CD4-positive, CD25-positive, alpha-beta regulatory T cell (primary cell): ENCODE data around the gene OR4E1. TPM values are rescaled to one million over a fixed set of nuclear protein-coding genes. Genes with fewer than 3 reads are reported as not detected.

Source experiments
- ATAC-seq, 2 donors: fragments of 150-1000 bp; cut with Tn5 transposase; one replicate each; pipeline ENCODE4 v1.10.0; 2021; ENCODE audit warnings: low read depth in 2 of 2, moderate number of reproducible peaks in 2 of 2, moderate library complexity in 1 of 2
- DNase-seq, 3 donors: peaks; one replicate each; pipeline versions ENCODE4 v3.0.0 to v3.0.0-alpha.2; 2012 to 2022; ENCODE audit warnings: mixed read lengths in 1 of 3
- H3K27ac ChIP-seq: one replicate; pipeline ENCODE4 v1.7.0; 2013; ENCODE audit warnings: mild to moderate bottlenecking, low read length; ENCODE audit not compliant: insufficient read depth, poor library complexity, severe bottlenecking
- H3K27me3 ChIP-seq: one replicate; pipeline ENCODE4 v1.7.0; 2013; ENCODE audit warnings: low read length; ENCODE audit not compliant: control insufficient read depth, insufficient read depth
- H3K36me3 ChIP-seq: one replicate; pipeline ENCODE4 v1.7.0; 2013; ENCODE audit warnings: mild to moderate bottlenecking, low read length, moderate library complexity; ENCODE audit not compliant: control insufficient read depth, insufficient read depth
- H3K4me1 ChIP-seq: 2 replicates; pipeline ENCODE4 v1.7.0; 2013; ENCODE audit warnings: mild to moderate bottlenecking, low read length; ENCODE audit not compliant: insufficient read depth, control insufficient read depth, poor library complexity, severe bottlenecking
- H3K4me3 ChIP-seq: one replicate; pipeline ENCODE4 v1.7.0; 2013; ENCODE audit warnings: low read depth, mild to moderate bottlenecking, low read length, moderate library complexity
- H3K9me3 ChIP-seq, 2 experiments: 1 replicate in 1 of 2; 2 replicates in 1 of 2; pipeline ENCODE4 v1.7.0; 2013; ENCODE audit warnings: low read length in 2 of 2, mild to moderate bottlenecking in 1 of 2, moderate library complexity in 1 of 2; ENCODE audit not compliant: control insufficient read depth in 2 of 2
- H3K27ac Mint-ChIP-seq, 3 donors: one replicate each; pipeline ENCODE4 v1.8.0; 2020 to 2022; ENCODE audit warnings: mild to moderate bottlenecking in 3 of 3, mixed read lengths in 3 of 3, moderate library complexity in 2 of 3
- H3K27me3 Mint-ChIP-seq: one replicate; pipeline ENCODE4 v1.8.0; 2022; ENCODE audit warnings: mild to moderate bottlenecking, mixed read lengths
- H3K36me3 Mint-ChIP-seq: one replicate; pipeline ENCODE4 v1.8.0; 2020; ENCODE audit warnings: mixed read lengths
- H3K4me1 Mint-ChIP-seq, 4 donors: one replicate each; pipeline ENCODE4 v1.8.0; 2020 to 2022; ENCODE audit warnings: mixed read lengths in 4 of 4, mild to moderate bottlenecking in 1 of 4
- H3K4me3 Mint-ChIP-seq, 4 donors: one replicate each; pipeline ENCODE4 v1.8.0; 2020 to 2022; ENCODE audit warnings: mild to moderate bottlenecking in 4 of 4, mixed read lengths in 4 of 4, moderate library complexity in 3 of 4
- H3K9me3 Mint-ChIP-seq, 7 donors: one replicate each; pipeline ENCODE4 v1.8.0; 2020 to 2022; ENCODE audit warnings: mixed read lengths in 7 of 7, mild to moderate bottlenecking in 3 of 7, moderate library complexity in 2 of 7
- polyA plus RNA-seq, 4 donors: library from polyadenylated mRNA; unstranded; fragments of 300-500 nt; fragmentation: Illumina TruSeq; gene quantifications; one replicate each; pipeline ENCODE4 v1.2.3, GENCODE V29; 2021
- total RNA-seq: library from RNA; stranded (reverse); gene quantifications from one replicate; pipeline ENCODE4 v1.2.3, GENCODE V29; 2022

OR4E1 gene, protein sequence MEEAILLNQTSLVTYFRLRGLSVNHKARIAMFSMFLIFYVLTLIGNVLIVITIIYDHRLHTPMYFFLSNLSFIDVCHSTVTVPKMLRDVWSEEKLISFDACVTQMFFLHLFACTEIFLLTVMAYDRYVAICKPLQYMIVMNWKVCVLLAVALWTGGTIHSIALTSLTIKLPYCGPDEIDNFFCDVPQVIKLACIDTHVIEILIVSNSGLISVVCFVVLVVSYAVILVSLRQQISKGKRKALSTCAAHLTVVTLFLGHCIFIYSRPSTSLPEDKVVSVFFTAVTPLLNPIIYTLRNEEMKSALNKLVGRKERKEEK
- total RNA-seq (not detected), polyA plus RNA-seq (under 1 TPM in 1 of 4 donors, not detected in 3; 0.18 TPM)

DNA sequence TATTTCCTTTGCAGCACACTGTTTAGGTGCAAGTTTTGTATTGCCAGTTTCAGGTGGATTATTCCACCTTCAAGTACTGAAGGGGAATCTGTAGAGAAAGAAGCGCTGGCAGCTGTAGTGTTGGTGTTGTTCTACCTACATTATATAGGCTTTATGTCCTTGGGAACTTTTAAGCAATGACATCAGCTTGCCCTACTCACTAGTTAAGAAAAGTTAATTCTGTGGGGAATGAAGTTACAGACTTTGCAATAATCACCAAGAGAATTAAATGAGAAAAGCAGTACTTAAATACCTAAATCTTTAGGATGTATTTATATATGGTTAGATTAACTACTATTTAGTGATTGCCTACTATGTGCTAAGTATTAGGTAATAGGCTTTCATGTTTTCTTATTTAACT is at the start of gene OR4E1:
OR4E1 (minus strand) TSS at position 101 of the 400 bp plus-strand sequence. CDS start 2,883 bp downstream, outside the sequence.
- no peaks in the 10 kb centered on the region for H3K36me3 ChIP-seq
- no peaks in the 10 kb centered on the region for H3K4me1 Mint-ChIP-seq
- peaks cover 12% of the 10 kb centered on the region for H3K27me3 ChIP-seq
- H3K4me1 ChIP-seq, result no peaks in the 10 kb centered on the region
- H3K4me3 ChIP-seq, result no peak within 1 kb of the TSS
- H3K27ac Mint-ChIP-seq, result no peak within 1 kb of the TSS
- H3K27me3 Mint-ChIP-seq, result peaks cover 45% of the 10 kb centered on the region
- DNase-seq, result no peak
- peaks cover 0 to 11% (median 3%) of the 10 kb centered on the region in 7 donors for H3K9me3 Mint-ChIP-seq
- H3K27ac ChIP-seq, result no peak within 1 kb of the TSS
- no peak for ATAC-seq
- H3K9me3 ChIP-seq, result peaks cover 4 to 13% of the 10 kb centered on the region in 2 experiments
- no peaks in the 10 kb centered on the region for H3K36me3 Mint-ChIP-seq
- peak within 1 kb of the TSS in 1 of 4 donors; percentile 28 for H3K4me3 Mint-ChIP-seq

DNA sequence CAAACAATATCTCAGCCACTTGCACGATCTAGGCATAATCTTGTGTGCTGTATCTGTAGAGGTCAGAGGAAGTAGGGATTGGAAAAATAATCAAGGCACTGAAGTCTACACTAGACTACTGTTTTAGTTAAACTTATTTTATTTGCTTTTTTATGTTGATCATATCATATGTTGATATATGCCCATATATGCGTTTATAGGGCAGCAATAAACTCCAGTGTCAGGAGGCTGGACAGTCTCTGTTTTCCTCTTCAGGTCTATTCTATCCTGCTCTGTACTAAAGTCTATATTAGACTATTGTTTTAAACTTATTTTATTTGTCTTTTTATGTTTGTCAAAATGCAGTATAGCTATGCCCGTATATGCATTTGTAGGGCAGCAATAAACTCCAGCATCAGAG is 47.9 kb upstream of the OR4E1 start:
- Mint-ChIP-seq H3K4me1 (peaks cover 0 to 9% (median 2%) of the 10 kb centered on the region in 4 donors), H3K4me3 (no peak overlapping the region), H3K27me3 (peaks cover 58% of the 10 kb centered on the region)

DNA sequence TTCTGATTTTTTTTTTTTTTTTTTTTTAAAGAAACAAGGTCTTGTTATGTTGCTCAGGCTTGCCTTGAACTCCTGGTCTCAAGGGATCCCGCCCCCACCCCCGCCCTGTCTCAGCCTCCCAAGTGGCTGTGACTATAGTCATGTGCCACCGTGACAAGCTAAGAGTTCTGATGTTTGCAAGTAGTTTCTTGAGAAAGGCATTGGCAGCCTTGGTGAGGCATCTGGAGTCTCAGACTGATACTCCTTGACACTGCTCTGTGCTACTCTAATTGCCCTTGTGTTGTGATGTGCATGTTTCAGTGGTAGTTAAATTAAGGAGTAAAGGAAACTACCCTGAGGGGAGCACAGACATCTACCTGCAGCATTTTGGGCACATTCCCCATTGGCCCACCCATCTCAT is 46.2 kb upstream of the OR4E1 start:
- Histone ChIP-seq H3K27me3 (peaks cover 27% of the 10 kb centered on the region), H3K27ac (no peak overlapping the region), H3K36me3 (no peaks in the 10 kb centered on the region), H3K4me1 (no peaks in the 10 kb centered on the region), H3K4me3 (no peak overlapping the region), H3K9me3 (no peaks in the 10 kb centered on the region)
- ATAC-seq, result no peak
- Mint-ChIP-seq H3K36me3 (no peaks in the 10 kb centered on the region), H3K9me3 (no peaks in the 10 kb centered on the region), H3K27ac (no peak overlapping the region), H3K27me3 (peaks cover 52% of the 10 kb centered on the region), H3K4me3 (no peak overlapping the region), H3K4me1 (peaks cover 0 to 9% (median 2%) of the 10 kb centered on the region in 4 donors)
- DNase-seq, result no peak

More for the DNA sequence above, 47.9 kb upstream of the OR4E1 start:
- Mint-ChIP-seq H3K36me3 (no peaks in the 10 kb centered on the region), H3K27ac (no peak overlapping the region), H3K9me3 (peaks cover 0 to under 1% (median 0%) of the 10 kb centered on the region in 7 donors)
- no peak overlapping the region for H3K4me3 ChIP-seq
- DNase-seq (no peak), ATAC-seq (no peak)
- no peaks in the 10 kb centered on the region for H3K4me1 ChIP-seq
- no peaks in the 10 kb centered on the region for H3K9me3 ChIP-seq
- H3K36me3 ChIP-seq, result no peaks in the 10 kb centered on the region
- H3K27me3 ChIP-seq, result peaks cover 28% of the 10 kb centered on the region
- no peak overlapping the region for H3K27ac ChIP-seq

DNA sequence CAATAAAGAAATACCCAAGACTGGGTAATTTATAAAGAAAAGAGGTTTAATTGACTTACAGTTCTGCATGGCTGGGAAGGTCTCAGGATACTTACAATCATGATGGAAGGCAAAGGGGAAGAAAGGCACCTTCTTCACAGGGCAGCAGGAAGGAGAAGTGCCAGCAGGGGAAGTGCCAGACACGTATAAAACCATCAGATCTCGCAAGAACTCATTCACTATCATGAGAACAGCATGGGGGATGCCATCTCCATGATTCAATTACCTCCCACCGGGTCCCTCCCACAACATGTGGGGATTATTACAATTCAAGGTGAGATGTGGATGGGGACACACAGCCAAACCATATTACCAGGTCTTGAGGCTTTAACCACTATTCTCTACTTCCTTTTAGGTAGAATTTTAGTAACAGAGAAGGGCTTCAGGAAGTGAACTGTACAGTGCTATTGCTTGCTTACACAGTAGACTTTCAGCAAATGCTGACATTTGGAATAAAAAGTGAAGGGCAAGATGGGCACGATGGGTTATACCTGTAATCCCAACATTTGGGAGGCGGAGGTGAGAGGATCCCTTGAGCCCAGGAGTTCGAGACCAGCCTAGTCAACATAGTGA is 40.8 kb upstream of the OR4E1 start:
- H3K27ac ChIP-seq, result no peak overlapping the region

DNA sequence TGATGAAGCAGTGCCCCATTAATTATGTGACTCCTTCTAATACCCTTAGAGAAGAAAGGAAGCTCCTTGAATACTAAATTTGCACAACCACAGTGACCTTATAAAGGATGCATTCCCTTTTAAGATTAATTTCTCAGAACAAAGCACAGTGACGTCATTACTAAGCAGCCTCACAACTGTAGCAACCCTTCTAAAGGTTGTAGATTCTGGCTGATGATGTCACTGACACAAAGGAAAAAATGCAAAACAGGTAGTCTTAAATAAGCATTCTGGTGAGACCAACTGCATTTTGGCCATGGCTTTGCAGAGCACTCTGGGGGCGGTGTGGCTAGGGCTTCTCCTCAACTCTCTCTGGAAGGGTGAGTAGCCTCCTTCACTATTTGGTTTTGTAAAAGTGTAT is 38.4 kb upstream of the OR4E1 start:
- Mint-ChIP-seq H3K36me3 (no peaks in the 10 kb centered on the region), H3K27ac (peak overlapping the region; percentile 12 to 89 (median 81)), H3K27me3 (peaks cover 41% of the 10 kb centered on the region), H3K4me3 (peak overlapping the region; percentile 36 to 73 (median 72)), H3K4me1 (peaks cover 0 to 7% (median 4%) of the 10 kb centered on the region in 4 donors), H3K9me3 (peaks cover 0 to 2% (median 0%) of the 10 kb centered on the region in 7 donors)
- peak overlapping the region; percentile 56 for H3K27ac ChIP-seq
- DNase-seq (peak in 1 of 3 donors; percentile 60), ATAC-seq (peak; percentile 49 to 50)
- no peaks in the 10 kb centered on the region for H3K36me3 ChIP-seq
- H3K4me1 ChIP-seq, result no peaks in the 10 kb centered on the region
- peaks cover 4% of the 10 kb centered on the region for H3K27me3 ChIP-seq
- peak overlapping the region; percentile 71 for H3K4me3 ChIP-seq
- peaks cover 0 to 3% of the 10 kb centered on the region in 2 experiments for H3K9me3 ChIP-seq

More for the DNA sequence above, 40.8 kb upstream of the OR4E1 start:
- no peak for ATAC-seq
- Mint-ChIP-seq H3K27ac (peak overlapping the region in 2 of 3 donors; percentile 4 to 18), H3K36me3 (no peaks in the 10 kb centered on the region), H3K27me3 (peaks cover 59% of the 10 kb centered on the region), H3K4me3 (peak overlapping the region in 3 of 4 donors; percentile 62 to 70 (median 69)), H3K4me1 (peaks cover 0 to 10% (median 5%) of the 10 kb centered on the region in 4 donors), H3K9me3 (peaks cover 0 to 1% (median 0%) of the 10 kb centered on the region in 7 donors)
- Histone ChIP-seq H3K9me3 (no peaks in the 10 kb centered on the region), H3K27me3 (peaks cover 17% of the 10 kb centered on the region), H3K36me3 (no peaks in the 10 kb centered on the region), H3K4me1 (no peaks in the 10 kb centered on the region), H3K4me3 (peak overlapping the region; percentile 71)
- DNase-seq, result no peak

DNA sequence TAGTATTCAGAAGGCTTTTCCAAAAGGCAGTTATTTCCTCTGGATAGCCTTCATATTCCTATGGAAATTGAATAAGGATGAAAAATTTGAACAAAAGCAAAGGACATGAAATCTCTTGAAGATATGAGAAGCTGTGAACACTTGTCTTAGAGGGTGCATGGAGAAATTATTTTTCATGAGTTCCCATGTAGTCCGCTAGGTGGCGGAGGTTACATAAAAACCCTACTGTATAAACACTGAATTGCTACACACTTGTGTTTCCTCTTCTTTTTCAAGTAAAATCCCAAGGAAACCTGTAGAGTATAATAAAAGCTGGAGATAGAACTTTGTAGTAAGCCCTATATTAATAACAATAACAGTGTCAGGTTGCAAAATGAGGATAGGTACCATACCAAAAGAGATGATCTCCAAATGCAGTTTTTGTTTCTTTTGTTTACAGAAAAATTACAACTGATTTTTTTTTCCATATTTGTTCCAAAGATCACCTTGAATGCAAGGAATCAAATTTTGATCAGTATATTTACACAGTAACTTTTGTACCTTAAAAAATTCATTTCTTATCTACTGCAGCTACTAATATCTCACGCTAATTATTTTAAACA is 37.8 kb upstream of the OR4E1 start:
- H3K36me3 Mint-ChIP-seq, result no peaks in the 10 kb centered on the region
- Histone ChIP-seq H3K4me3 (peak overlapping the region; percentile 35), H3K9me3 (peaks cover 0 to 3% of the 10 kb centered on the region in 2 experiments), H3K4me1 (no peaks in the 10 kb centered on the region), H3K27ac (peak overlapping the region; percentile 56), H3K27me3 (peaks cover 2% of the 10 kb centered on the region), H3K36me3 (no peaks in the 10 kb centered on the region)
- H3K4me3 Mint-ChIP-seq, result peak overlapping the region; percentile 59 to 73 (median 72)
- peak; percentile 62 to 65 for ATAC-seq
- peaks cover 0 to 7% (median 4%) of the 10 kb centered on the region in 4 donors for H3K4me1 Mint-ChIP-seq
- peak; percentile 3 to 68 (median 46) for DNase-seq
- peak overlapping the region in 2 of 3 donors; percentile 81 to 89 for H3K27ac Mint-ChIP-seq
- peaks cover 35% of the 10 kb centered on the region for H3K27me3 Mint-ChIP-seq
- H3K9me3 Mint-ChIP-seq, result peaks cover 0 to 2% (median 0%) of the 10 kb centered on the region in 7 donors

DNA sequence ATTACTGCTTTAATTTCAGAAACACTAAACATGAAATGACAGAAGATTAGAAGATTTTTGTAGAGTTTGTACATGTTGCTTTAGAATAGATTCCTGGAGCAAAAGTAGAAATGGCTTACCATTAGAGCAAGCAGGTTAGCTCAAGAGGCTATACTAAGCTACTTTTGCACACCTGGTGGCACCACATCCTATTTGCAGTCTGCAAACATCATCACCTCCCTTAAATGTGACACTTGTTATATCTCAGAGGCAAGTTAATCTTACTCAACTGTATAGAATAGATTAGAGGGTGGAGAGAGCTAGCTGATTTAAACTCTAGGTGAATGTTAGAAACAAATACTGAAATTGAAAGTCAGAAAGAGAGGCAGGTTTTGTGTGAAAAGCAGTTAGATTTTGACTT is 30.7 kb upstream of the OR4E1 start:
- Histone ChIP-seq H3K4me1 (peaks cover 10% of the 10 kb centered on the region), H3K27me3 (no peaks in the 10 kb centered on the region), H3K27ac (no peak overlapping the region), H3K9me3 (peaks cover 0 to 3% of the 10 kb centered on the region in 2 experiments), H3K4me3 (no peak overlapping the region), H3K36me3 (no peaks in the 10 kb centered on the region)
- H3K4me3 Mint-ChIP-seq, result no peak overlapping the region
- H3K9me3 Mint-ChIP-seq, result peaks cover 0 to 2% (median 0%) of the 10 kb centered on the region in 7 donors
- no peaks in the 10 kb centered on the region for H3K27me3 Mint-ChIP-seq
- peaks cover 9 to 26% (median 14%) of the 10 kb centered on the region in 4 donors for H3K4me1 Mint-ChIP-seq
- H3K27ac Mint-ChIP-seq, result peak overlapping the region in 1 of 3 donors; percentile 61
- DNase-seq (no peak), ATAC-seq (peak; percentile 47 to 62)
- H3K36me3 Mint-ChIP-seq, result no peaks in the 10 kb centered on the region
